ENCODE measurements around the gene CD300LB. TPM values are rescaled to one million over a fixed set of nuclear protein-coding genes. Genes with fewer than 3 reads are reported as not detected.

CD300LB gene
- polyA plus RNA-seq, 4 donors: 0.13 to 0.27 (median 0.25) TPM; not detected in 1

GRCh38 chr17:74473294-74473693 is 58.0 kb downstream of the CD300LB start:
- H3K9me3 ChIP-seq (ENCODE audit: control insufficient read depth in 2 of 2, insufficient read depth in 1 of 2, low read depth in 1 of 2, low read length in 1 of 2): peaks cover 0 to 13% of the 10 kb centered on the region in 2 donors
- no peaks in the 10 kb centered on the region for H3K36me3 ChIP-seq (ENCODE audit: control insufficient read depth in 3 of 3, insufficient read depth in 2 of 3, low read depth in 1 of 3, low read length in 3 of 3)
- no peak for FAIRE-seq
- no peak overlapping the region for H3K4me3 ChIP-seq (ENCODE audit: low read depth in 1 of 3, low read length in 3 of 3)
- WGBS, 3 donors: 84 to 88% (median 87%) methylated on average over 8 of the region's 8 CpGs
- no peak for DNase-seq
- H3K4me1 ChIP-seq (ENCODE audit: control insufficient read depth in 3 of 3, insufficient read depth in 2 of 3, low read depth in 1 of 3, low read length in 2 of 3): no peaks in the 10 kb centered on the region
- peak overlapping the region in 1 of 3 donors; percentile 23 for H3K27ac ChIP-seq (ENCODE audit: low read depth in 1 of 3, low read length in 2 of 3)
- H3K27me3 ChIP-seq (ENCODE audit: control insufficient read depth in 3 of 3, insufficient read depth in 3 of 3, low read length in 3 of 3): no peaks in the 10 kb centered on the region

GRCh38 chr17:74472890-74473289 is 58.4 kb downstream of the CD300LB start:
- Histone ChIP-seq H3K9me3 (ENCODE audit: control insufficient read depth in 2 of 2, insufficient read depth in 1 of 2, low read depth in 1 of 2, low read length in 1 of 2) (peaks cover 0 to 13% of the 10 kb centered on the region in 2 donors), H3K4me3 (ENCODE audit: low read depth in 1 of 3, low read length in 3 of 3) (no peak overlapping the region), H3K27ac (ENCODE audit: low read depth in 1 of 3, low read length in 2 of 3) (peak overlapping the region in 1 of 3 donors; percentile 23), H3K36me3 (ENCODE audit: control insufficient read depth in 3 of 3, insufficient read depth in 2 of 3, low read depth in 1 of 3, low read length in 3 of 3) (no peaks in the 10 kb centered on the region), H3K4me1 (ENCODE audit: control insufficient read depth in 3 of 3, insufficient read depth in 2 of 3, low read depth in 1 of 3, low read length in 2 of 3) (no peaks in the 10 kb centered on the region), H3K27me3 (ENCODE audit: control insufficient read depth in 3 of 3, insufficient read depth in 3 of 3, low read length in 3 of 3) (no peaks in the 10 kb centered on the region)
- FAIRE-seq (no peak), DNase-seq (no peak)
- 79 to 87% (median 85%) methylated on average over 4 of the region's 4 CpGs for WGBS, 3 donors

- H3K9me3 ChIP-seq (ENCODE audit: control insufficient read depth in 2 of 2, insufficient read depth in 1 of 2, low read depth in 1 of 2, low read length in 1 of 2): peaks cover 0 to 13% of the 10 kb centered on the region in 2 donors
- H3K27ac ChIP-seq (ENCODE audit: low read depth in 1 of 3, low read length in 2 of 3): no peak overlapping the region
- peaks cover 0 to 4% (median 3%) of the 10 kb centered on the region in 3 donors for H3K27me3 ChIP-seq (ENCODE audit: control insufficient read depth in 3 of 3, insufficient read depth in 3 of 3, low read length in 3 of 3)
- H3K4me3 ChIP-seq (ENCODE audit: low read depth in 1 of 3, low read length in 3 of 3): no peak overlapping the region
- no peaks in the 10 kb centered on the region for H3K36me3 ChIP-seq (ENCODE audit: control insufficient read depth in 3 of 3, insufficient read depth in 2 of 3, low read depth in 1 of 3, low read length in 3 of 3)
- FAIRE-seq: no peak
- 85 to 89% (median 86%) methylated on average over 3 of the region's 3 CpGs for WGBS, 3 donors
- no peak for DNase-seq
- peaks cover 0 to 12% (median 0%) of the 10 kb centered on the region in 3 donors for H3K4me1 ChIP-seq (ENCODE audit: control insufficient read depth in 3 of 3, insufficient read depth in 2 of 3, low read depth in 1 of 3, low read length in 2 of 3)
Measured at GRCh38 chr17:74471341-74471740, 59.9 kb downstream of the CD300LB start.

Other genes with a start within 250 kb of the CD300LB start
- 1 to 10 TPM in 3 of 4 donors, under 1 TPM in 1; 0.45 to 4.5 (median 2.4) TPM for gene KIF19, start 205.2 kb downstream of the CD300LB start, polyA plus RNA-seq
- under 1 TPM in 2 of 4 donors, not detected in 2; 0.15 to 0.21 TPM for gene BTBD17, start 169.6 kb downstream of the CD300LB start, polyA plus RNA-seq
- under 1 TPM in 2 of 4 donors, not detected in 2; 0.19 to 0.93 TPM for gene GPR142, start 164.0 kb downstream of the CD300LB start, polyA plus RNA-seq
- gene GPRC5C, start 99.4 kb downstream of the CD300LB start, polyA plus RNA-seq: 10 to 100 TPM; 41.3 to 72.8 (median 48.1) TPM
- gene CD300A, start 64.8 kb downstream of the CD300LB start, polyA plus RNA-seq: 1 to 10 TPM; 1.1 to 5.9 (median 5.4) TPM
- 1 to 10 TPM in 2 of 4 donors, under 1 TPM in 1, not detected in 1; 0.81 to 1.1 (median 1.1) TPM for gene CD300C, start 14.6 kb upstream of the CD300LB start, polyA plus RNA-seq
- gene CD300H, start 36.0 kb upstream of the CD300LB start, polyA plus RNA-seq: under 1 TPM in 1 of 4 donors, not detected in 3; 0.13 TPM
- not detected for gene CD300LD, start 60.8 kb upstream of the CD300LB start, polyA plus RNA-seq
- gene CD300E, start 92.3 kb upstream of the CD300LB start, polyA plus RNA-seq: under 1 TPM in 3 of 4 donors, not detected in 1; 0.04 to 0.33 (median 0.22) TPM
- gene CD300LF, start 181.4 kb upstream of the CD300LB start, polyA plus RNA-seq: 1 to 10 TPM; 1.6 to 5.7 (median 2.4) TPM
- gene RAB37, start 205.8 kb upstream of the CD300LB start, polyA plus RNA-seq: 10 to 100 TPM in 1 of 4 donors, 1 to 10 TPM in 3; 1.8 to 18.7 (median 4.1) TPM
- 100 to 1,000 TPM; 231 to 592 (median 518) TPM for gene NHERF1, start 217.2 kb upstream of the CD300LB start, polyA plus RNA-seq
- 10 to 100 TPM; 12.4 to 28.3 (median 22.2) TPM for gene NAT9, start 244.9 kb upstream of the CD300LB start, polyA plus RNA-seq